CD4-positive, alpha-beta T cell treated with Interleukin-6 for 4 hours (primary cell): ENCODE data around the gene TOM1.
A peak's percentile ranks its signal among the peaks of the same experiment; 100 is the strongest.
"Not testable (repeated sequence)": the region's sequence is repeated elsewhere in the genome, so short reads cannot be mapped to it uniquely, and the experiment has no call there.

Source experiments
- DNase-seq: peaks from one replicate; pipeline ENCODE4 v3.0.0-alpha.2; 2020; ENCODE audit warnings: mixed read lengths

The TOM1 gene

GRCh38 chr22:35346596-35347220 lies 47.0 kb downstream of the TOM1 start:
- no peak for DNase-seq

- no peak for DNase-seq
Observed at GRCh38 chr22:35347462-35347861, 47.8 kb downstream of the TOM1 start.

- no peak for DNase-seq
Observed at GRCh38 chr22:35348026-35348590, 48.4 kb downstream of the TOM1 start.

GRCh38 chr22:35348703-35349102 lies 49.0 kb downstream of the TOM1 start:
- no peak for DNase-seq

- DNase-seq: no peak
Observed at GRCh38 chr22:35349368-35349703, 49.6 kb downstream of the TOM1 start.

- no peak for DNase-seq
Observed at GRCh38 chr22:35349704-35350538, 50.2 kb downstream of the TOM1 start.

GRCh38 chr22:35350539-35351503 lies 51.1 kb downstream of the TOM1 start:
- peak; percentile 91 for DNase-seq

- peak; percentile 56 for DNase-seq
Observed at GRCh38 chr22:35352214-35353111, 52.8 kb downstream of the TOM1 start.

- no peak for DNase-seq
Observed at GRCh38 chr22:35353318-35353717, 53.6 kb downstream of the TOM1 start.

GRCh38 chr22:35354068-35354467 lies 54.4 kb downstream of the TOM1 start:
- DNase-seq: no peak

- no peak for DNase-seq
Observed at GRCh38 chr22:35357883-35358621, 58.4 kb downstream of the TOM1 start.

- DNase-seq: no peak
Observed at GRCh38 chr22:35359380-35360065, 59.8 kb downstream of the TOM1 start.

GRCh38 chr22:35361001-35361558 lies 61.4 kb downstream of the TOM1 start:
- no peak for DNase-seq

GRCh38 chr22:35363566-35364086 lies 63.9 kb downstream of the TOM1 start:
- DNase-seq: no peak

- not testable (repeated sequence) for DNase-seq
Observed at GRCh38 chr22:35364230-35364629, 64.5 kb downstream of the TOM1 start.

- no peak for DNase-seq
Observed at GRCh38 chr22:35367331-35367886, 67.7 kb downstream of the TOM1 start.

- no peak for DNase-seq
Observed at GRCh38 chr22:35368386-35368785, 68.7 kb downstream of the TOM1 start.

- DNase-seq: no peak
Observed at GRCh38 chr22:35369996-35370395, 70.3 kb downstream of the TOM1 start.

- DNase-seq: no peak
Observed at GRCh38 chr22:35373781-35374180, 74.1 kb downstream of the TOM1 start.

GRCh38 chr22:35375031-35375430 lies 75.3 kb downstream of the TOM1 start:
- DNase-seq: no peak
